HG03571 (cell line): ENCODE results near the gene CIAPIN1.

ENCODE experiments used
- ATAC-seq: cut with Tn5 transposase; IDR thresholded peaks from one replicate; pipeline ENCODE4 v1.9.1; 2021; ENCODE audit not compliant: unreplicated experiment

Gene CIAPIN1

DNA sequence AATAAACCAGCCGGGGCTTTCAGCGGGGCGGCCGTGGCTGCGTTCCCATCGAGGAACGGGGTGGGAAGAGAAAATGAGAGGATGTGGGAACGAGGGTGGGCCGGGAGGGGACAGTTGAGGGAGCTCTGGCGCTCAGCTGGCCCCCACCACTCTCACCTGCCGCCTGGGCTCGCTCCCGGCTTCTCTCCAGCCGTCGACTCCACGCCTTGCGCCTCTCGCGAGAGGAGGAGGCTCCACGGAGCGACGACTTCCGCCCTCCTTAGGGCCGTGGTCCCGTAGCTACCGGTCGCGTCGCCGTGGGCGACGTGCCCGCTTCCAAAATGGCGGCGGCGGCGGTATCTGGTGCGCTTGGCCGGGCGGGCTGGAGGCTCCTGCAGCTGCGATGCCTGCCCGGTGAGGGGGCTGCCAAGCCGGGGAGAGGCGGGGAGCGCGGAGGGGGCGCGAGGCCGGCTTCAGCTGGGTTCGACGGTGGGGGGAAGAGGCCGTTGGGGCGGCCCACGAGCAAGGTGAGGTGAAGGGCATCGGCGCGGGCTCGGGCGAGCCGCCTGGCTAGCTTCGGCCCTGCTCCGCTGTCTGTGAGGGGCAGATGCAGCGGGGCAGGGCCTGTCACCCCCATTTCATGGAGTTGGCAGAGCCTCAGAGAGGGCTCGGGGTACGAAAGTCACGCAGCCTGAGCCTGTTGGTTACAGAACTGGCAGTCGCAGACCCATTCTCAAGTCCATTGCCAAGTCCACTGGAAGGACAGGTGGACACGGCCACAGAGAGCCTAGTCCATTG, at the start of gene CIAPIN1, which contains the start of gene COQ9:
Gene CIAPIN1 (minus strand): TSS at position 200 of the 777 bp plus-strand sequence. CDS start 6,457 bp downstream, outside the sequence.
Gene COQ9 (plus strand): TSS at position 294 of the 777 bp plus-strand sequence. CDS start 27 bp downstream, at position 321.
- ATAC-seq, result peak; percentile 97

DNA sequence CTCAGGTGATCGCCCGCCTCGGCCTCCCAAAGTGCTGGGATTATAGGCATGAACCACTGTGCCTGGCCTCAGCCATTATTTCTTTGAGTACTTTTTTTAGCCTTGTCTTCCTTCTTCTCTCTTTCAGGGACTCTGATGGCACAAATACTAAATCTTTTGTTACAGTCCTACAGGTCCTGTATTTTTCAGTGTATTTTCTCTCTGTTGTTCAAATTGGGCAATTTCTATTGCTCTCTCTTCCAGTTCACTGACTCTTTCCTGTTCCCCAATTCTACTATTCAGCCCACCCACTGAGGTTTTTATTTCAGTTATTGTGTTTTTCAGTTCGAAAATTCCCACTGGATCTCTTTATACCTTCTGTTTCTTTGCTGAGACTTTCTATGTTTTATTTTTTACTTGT, 46.6 kb upstream of the CIAPIN1 start:
- no peak for ATAC-seq

DNA sequence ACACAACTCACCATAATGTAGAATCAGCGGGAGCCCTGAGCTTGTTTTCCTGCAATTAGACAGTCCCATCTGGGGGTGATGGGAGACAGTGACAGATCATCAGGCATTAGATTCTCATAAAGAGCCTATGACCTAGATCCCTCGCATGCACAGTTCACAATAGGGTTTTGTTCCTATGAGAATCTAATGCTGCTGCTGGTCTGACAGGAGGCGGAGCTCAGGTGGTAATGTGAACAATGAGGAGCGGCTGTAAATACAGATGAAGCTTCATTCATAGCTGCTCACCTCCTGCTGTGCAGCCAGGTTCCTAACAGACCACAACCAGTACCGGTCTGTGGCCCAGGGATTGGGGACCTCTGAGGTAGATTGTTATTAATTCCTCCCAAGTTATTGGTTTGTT, 42.0 kb upstream of the CIAPIN1 start:
- ATAC-seq, result no peak

DNA sequence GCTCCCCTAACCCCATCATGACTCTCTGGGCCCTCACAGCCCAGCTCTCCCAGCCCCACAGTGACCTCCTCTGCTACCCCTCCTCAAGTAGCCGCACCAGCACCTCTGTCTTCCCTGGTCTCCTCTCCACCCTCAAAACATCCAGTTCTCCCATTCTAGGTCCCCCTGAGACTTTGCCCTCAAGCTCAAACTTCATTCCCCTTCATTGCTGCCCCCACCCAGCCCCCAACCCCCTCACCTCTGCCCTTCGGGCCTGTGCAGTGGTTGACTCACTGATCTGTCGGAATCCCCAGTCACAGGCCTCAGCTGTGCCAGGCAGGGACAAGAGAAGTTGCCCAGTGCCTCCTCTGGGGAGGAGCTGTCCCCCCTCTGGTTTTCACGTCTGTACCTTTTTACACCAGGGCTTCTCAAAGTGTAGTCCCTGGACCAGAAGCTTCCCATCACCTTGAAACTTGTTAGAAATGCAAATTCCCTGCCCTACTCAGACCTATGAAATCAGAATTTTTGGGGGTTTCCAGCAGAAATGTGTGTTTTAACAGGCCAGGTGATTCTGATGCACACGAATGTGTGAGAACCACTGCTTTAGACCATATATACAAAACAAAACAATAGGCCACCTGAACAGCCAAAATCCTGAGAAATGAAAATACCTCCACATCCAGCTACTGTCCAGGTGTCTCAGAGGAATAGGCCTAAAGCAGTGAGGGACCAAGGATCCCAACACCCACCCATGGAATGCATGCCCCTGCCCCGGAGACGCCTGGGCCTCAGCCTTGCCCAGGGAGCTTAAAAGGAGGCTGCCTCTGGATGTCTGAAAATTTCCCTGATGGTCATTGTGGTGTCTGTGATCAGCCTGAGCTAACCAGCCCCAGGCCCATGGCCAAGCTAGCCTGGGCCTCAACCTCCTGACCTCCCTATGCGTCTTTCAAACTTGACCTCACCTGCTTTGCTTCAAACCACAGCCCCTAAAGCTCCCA, 40.0 kb upstream of the CIAPIN1 start:
- no peak for ATAC-seq

DNA sequence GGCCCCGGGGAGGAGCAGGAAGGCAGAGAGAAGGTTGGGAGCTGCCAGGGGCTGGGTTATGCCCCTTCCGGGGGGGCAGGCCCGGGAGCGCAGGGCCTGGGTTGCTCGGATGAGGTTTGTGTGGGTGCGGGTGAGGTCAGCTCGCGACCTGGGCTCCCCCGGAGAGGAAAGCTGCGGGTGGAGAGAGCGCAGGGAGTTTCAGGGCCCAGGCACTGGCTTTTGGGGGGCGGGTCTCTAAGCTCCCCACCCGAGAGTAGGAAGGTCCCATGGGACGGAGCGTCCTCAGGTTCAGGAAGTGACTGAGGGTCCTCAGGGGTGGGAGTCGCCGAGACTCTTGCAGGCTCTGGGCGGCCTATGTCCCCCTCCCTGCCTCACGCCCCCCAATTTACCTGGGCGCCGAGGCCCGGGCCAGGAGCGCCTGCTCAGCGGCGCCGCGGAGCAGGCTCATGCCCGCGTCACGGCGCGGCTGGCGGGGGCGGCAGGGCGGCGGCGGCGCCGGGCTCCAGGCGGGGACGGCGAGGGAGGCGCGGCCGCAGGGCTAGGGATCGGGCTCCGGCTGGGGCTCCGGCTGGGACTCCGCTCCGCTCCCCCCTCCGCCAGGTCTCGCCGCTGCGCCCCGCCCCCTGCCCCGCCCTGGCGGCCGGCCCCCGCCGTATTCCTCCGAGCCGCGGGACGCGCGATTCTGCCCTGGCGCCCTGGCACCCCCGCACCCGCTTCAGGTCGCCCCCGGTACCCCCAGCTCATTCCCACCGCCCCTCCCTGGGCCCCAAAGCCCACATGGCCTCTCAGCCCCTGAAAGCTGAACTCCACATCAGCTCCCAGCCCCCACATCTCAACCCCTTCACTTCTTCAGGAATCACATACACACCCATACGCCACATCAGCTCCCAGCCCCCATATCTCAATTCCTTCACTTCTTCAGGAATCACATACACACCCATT, 39.0 kb upstream of the CIAPIN1 start, which contains the start of gene DOK4:
Gene DOK4 (minus strand): TSS at position 578 of the 942 bp plus-strand sequence. CDS start 6,986 bp downstream, outside the sequence.
- peak; percentile 80 for ATAC-seq

DNA sequence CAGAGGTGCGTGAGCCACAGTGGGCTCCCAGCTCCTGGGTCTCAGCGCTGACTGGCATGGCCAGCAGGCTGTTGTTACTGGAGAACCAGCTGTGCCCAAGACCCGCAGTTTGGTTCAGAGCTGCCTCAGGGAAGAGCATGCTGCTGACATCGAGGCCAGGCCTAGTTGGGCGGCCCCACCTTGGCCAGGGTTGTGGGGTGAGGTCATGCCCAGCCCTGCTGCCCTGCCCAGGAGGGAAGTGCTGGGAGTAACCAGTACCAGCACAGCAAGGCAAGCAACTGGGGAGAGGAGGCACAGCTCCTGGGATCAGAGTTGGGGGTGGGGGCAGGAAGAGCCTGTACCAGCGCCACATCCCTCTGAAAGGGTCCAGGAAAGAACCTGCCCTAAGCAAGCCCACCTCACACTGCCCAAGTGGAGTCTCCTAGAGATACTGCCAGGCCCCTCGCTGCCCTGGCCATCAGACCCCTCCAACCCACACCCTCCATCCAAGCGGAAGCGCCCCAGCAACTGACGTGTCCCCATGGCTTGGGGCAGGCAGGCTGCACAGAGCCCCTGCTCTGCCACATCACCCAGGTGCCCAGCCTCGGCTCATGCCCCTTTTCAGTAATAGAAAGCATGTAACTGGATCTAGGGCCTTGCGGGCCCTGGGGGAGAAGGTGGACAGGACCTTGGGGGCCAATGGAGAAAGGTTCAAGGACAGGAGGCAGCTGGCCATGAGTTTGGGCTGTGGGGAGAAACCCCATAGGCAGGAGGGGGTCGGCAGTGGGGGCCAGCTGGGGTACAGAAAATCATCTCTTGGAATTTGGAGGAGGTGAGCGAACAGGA, 38.1 kb upstream of the CIAPIN1 start:
- no peak for ATAC-seq

DNA sequence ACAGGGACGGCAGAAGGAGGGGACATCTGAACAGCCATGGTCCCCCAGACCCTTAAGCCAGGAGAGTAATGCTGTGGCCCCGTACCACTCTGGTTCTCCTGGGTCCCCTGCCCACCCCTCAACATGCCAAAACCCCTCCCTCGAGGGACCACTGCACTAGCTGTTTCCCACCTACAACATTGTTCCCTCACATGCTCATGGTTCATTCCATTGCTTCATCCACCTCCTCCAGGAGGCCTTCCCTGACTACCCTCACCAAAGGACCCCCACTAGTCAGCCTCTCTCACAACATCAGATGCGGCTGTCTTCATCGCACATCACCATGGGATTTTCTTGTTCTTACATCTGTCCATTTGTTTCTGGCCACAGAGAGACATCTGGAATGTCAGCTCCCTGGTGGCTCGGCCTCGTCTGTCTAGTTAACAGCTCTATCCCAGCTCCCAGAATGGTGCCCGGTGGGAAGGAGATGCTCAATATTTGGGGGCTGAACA, 37.4 kb upstream of the CIAPIN1 start:
- ATAC-seq, result no peak

DNA sequence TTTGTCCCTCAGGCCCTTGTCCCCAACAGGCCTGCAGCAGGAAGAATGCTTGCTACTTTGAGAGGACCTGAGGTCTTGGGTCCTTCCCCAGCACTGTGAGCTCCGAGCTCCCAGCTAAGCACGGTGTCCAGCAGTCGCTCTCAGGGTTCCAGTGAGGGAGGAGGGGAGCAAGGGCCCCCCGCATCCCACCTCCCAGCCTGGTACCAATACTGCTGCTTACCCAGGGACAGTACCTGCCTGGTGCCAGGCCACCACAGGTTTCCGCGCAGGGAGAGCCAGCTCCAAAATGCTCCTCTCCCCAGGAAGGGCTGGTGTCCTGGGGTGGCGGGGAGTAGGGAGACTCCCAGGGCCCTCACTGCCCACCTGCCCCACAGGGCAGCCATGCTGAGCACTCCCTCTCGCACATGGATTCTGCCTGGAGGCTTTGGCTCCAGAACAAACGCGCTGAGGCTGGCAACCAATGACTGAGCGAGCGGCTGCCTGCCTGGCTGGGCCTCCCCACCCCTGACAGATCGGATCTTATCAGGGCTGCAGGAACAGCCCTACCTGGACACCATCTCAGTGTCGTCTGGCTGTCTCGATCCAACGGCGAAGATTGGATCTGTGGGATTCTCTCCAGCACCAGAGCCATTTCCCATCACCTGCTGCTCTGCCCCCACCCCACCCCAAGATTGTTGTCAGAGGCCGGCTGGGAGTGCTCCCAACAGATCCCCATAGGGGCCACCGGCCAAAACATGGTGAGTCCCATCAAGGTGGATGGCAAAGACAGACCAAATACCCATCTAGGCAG, 36.7 kb upstream of the CIAPIN1 start:
- no peak for ATAC-seq

DNA sequence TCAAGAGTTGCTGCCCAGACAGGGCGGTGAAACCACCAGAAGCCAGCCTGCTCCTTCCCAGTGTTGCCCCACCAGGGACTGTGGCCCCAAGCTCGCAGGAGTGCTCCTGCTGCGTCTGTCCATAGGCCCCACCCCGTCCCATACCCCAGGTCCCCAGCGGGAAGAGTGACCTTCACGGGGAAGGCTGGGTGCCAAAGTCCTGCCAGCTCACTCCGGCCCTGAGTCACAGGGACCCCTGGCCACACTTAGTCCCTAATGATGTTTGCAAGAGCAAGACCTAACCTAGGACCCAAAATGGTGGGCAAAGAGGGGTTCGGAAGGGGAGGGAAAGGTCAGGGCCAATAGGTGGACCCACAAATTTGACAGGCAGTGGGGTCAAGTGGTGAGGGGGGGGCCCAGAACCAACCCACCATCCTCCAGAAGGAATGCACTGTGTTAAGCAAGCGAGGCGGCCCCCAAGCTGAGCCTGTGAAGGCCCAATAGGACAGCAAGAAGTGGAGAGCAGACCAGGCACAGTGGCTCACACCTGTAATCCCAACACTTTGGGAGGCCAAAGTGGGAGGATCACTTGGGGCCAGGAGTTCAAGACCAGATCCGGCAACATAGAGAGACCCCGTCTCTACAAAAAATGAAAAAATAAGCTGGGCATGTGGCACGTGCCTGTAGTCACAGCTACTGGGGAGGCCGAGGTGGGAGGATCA, 35.8 kb upstream of the CIAPIN1 start:
- ATAC-seq, result no peak

DNA sequence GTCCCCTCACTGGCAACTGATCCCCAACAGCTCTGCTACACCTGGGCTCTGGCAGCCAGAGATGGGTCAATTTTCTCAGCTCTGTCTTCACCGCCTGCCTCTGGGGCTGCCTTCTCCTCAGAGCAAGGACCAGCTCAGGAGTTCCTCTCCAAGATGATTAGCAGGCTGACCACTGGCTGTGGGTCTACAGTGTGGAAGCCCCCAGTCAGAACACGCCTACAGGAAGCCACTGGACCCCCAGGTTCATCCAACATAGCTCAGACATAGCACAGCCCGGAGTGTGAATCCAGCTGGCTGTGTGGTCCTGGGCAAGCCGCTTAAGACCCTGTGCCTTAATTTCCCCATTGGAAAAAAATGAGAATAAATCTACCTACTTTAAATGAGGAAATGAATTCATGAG, 34.2 kb upstream of the CIAPIN1 start:
- ATAC-seq, result no peak

DNA sequence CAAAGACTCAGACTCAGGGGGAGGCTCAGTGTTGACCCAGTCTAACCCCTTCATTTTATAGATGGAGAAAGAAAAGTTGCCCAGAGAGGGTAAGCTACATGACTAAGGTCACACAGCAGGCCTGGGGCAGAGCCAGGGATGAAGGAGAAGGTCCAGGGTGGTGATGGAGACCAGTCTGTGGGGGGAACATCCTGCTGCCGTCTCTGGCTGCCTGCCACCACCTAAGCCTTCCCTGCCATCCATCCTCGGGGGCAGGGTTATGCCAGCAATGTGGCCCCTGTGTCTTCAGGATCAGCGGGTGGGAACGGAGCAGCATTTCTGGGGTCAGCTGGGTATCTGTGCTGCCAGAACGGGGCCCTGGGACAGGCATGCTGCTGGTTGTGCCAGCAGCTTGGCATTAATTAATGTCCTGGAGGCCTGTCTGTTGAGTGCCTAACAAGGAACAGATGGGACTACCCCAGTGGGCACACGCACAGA, 33.6 kb upstream of the CIAPIN1 start:
- ATAC-seq, result no peak

DNA sequence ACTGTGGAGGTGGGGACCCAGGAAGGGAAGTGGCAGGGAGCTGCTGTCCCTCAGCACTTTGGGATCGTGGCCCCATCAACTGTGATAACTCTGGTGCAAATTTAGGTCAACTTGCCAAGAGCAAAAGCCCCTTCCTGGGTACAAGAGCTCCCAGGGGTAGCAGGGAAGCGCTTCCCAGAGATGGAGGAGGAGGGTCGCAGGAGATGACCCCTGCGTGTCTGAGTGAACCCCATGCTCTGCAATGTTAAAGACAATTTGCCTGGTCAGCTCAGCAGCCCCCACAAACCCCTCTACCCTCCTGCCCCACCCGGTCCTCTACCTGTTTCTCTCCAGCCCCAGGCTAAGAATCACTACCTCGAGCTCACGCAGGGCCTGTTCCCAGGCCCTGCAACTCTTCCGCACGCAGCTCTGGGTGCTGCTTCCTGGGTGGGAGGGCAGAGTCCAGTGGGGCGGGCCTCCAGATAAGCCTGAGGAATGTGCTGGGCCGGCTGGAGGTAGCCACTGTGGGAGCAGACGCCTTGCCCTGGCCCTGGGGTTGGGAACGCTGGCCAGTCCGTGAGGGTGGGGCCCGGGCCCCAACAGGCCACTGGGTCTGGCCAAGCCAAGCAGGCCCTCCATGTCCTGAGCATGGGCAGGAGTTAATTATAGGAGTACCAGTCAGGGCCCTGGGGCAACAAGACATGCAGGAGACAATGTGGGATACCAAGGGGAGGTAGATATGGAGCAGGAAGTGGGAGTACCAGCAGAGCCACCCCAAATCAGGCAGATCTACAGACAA, 33.0 kb upstream of the CIAPIN1 start:
- no peak for ATAC-seq

DNA sequence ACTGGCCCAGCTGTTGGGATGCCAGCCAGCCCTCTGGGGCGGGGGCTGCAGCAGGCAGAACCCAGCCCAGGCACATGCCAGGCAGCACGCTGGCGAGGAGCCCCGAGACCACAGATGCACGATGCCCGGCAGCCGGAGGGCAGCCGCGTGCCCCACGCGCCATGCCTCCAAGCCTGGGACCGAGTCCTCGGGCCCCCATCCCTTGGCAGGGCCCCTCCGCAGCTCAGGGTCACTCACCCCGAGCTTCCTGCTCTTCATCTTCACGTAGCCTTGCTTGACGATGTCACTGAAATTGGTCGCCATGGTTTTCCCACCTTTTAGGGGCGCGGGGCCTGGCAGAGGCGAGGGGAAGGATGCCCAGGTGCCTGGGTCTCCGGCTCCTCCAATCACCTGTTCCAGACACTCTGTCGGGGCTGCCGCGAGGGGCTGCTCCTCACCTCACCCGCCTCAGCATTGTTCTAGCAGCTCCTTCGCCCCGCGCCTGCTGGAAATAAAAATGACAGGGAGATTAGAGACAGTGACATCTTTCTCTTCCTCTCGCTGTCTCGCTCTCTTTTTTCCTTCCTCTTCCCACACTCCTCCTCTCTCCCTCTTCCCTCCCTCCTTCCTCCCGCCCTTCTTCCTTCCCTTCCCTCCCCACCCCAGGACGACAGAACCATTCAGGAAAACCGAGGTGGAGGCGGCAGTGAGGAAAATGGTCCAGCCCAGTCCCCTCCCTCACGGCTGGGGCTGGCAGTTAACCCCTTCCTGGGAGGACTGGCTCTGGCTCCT, 32.2 kb upstream of the CIAPIN1 start:
- ATAC-seq, result no peak

DNA sequence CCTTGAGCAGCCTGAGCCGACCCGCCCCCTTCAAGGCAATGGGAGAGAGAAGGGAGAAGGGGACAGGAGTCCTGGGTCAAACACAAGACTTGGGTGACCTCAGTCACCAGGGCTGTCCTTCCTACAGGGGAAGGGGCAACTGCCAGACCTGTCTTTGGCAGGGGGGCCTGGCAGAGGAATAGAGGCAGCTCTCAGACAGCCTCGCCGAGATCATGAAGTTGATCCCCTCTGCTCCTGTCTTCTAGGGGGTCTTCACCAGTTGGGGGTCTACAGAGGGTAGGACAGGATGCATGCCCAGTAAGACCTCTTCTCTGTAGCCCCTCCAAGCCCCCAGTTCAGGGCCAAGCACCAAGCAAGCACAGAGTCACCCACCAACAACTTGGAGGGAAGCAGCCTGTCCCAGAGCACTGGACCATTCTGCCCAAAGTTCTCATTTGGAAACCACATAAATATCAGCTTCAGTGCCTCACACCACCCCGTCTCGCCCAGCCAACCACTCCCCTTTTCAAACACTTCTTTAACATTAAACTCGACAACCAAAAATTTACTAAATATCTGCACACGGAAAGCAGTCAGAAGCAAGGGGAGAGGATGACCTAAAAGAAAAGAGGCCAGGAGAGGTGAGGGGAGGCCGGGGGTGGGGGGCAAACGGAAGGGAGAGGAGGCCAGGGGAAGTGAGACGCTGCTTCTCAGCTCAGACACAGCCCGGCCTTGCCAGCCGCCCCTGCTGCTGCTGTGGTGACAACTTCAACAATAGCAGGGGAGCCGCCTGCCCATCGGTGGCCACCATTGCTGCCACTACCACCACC, 31.4 kb upstream of the CIAPIN1 start:
- ATAC-seq, result no peak

DNA sequence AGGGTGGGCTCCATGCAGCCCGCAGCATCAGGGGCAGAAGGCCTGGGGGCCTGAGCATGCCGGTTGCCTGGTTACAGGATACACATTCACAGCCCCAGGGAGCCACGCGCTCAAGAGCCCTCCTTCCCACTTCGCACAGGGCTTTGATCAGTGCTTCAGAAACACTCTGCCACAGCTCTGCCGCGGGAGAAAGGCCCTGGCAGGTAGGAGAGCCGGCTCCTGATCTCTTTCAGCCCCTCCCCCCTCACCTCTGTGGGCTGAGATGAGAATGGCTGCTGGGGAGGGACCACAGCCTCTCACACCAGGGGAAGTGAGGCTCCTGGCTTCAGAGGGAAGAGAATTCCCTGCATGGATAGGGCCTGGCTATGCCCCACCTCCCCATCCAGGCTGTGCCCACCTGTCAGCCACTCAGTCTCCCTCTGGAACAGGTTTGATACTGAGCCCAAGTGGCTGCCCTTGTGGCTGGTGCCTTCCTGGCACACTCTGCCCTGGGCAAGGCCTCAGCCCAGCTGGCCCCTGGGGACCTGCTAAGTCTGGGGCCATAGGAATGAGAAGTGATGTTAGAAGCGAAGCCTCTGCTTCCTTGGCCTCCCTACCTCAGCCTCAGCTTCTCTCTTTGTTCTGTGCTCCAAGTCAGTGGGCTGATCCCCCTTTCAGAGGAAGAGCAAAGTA, 30.5 kb upstream of the CIAPIN1 start:
- no peak for ATAC-seq
